Measurements from ENCODE around the gene KRT38.

Gene KRT38

DNA sequence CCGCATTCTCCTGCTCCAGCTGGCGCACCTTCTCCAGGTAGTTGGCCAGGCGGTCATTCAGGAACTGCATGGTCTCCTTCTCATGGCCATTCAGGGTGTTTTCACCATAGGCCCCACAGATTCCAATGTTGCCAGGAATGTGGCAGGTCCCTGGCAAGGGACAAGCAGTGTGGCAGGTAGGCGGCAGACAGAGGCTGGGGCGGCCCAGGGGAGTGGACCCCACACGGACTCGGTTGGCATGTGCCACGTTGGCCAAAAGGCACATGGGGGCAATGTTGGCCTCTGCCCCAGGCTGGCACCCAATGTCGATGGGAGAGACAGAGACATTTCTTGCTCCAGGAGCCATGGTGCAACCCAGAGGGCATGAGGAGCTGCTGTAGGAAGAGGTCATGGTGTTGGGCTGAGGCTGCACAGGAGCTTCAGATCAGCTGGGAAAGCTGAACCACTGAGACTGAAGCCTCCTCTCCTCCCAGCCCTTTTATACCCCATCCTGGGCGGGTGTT is at the start of gene KRT38:
KRT38 (minus strand) TSS at position 453 of the 503 bp plus-strand sequence; CDS start at position 391, 62 bp downstream.
- DNase-seq: no peak

DNA sequence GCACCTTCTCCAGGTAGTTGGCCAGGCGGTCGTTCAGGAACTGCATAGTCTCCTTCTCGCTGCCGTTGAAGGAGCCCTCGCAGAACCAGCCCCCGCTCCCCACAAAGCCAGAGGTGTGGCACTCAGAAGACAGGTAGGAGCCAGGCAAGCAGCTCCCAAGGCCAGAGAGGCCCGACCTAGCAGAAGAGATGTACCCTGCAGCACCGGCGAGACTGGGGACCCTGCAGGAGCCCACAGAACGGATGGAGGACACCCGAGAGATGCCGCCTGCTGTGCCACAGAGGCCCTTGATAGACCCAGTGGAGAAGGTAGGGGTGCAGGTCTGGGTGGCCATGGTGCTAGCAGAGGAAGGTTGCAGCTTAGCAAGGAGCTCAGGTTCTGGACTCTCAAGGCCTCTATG is 48.7 kb upstream of the KRT38 start, which contains the start of gene KRT36:
KRT36 (minus strand) TSS at position 380 of the 400 bp plus-strand sequence; CDS start at position 334, 46 bp downstream.
- no peak for DNase-seq

DNA sequence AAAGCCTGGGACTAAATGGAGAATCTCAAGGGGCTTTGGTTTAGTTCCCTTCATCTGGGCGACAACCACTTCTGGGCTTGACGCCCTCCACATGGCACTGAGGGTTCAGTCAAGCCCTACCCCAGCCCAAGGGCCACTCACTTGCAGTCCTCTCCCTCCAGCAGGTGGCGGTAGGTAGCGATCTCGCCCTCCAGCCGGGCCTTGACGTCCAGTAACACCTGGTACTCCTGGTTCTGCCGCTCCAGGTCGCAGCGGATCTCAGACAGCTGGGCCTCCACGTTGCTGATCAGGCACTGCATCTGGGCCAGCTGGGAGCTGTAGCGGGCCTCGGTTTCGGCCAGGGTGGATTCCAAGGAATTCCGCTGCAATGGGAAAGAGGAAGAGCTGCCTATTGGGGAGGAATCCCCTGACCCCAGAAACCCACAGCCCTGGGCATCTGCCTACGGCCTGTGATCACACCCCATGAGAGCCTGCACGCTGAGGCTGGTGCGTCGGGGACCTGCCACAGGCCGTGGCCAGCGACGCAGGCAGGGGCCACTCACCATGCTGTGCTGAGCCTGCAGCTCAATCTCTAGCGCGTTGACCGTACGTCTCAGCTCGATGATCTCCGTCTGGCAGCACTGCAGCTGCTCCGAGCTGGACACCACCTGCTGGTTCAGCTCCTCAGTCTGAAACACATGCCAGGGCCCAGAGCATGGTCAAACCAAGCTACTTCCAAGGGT is 46.2 kb upstream of the KRT38 start:
- peak; percentile 78 for DNase-seq

DNA sequence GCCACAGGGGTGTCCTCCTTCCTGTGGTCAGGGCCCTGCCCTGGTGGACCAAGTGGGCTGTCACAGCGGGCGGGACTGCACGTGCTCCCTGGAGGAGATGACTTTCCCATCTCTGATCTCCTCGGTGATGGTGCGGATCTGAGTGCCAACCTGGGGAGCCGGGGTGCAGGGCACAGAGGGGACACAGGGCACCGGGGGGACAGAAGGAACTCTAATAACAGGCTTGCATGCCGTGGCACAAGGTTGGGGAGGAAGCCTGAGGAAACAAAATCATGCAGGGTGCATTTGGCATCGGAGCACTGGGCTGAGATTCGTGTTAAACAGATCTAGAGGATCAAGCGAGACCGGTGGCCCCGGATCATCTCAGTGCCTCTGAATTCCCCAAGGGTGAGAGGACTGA is 45.5 kb upstream of the KRT38 start:
- no peak for DNase-seq

DNA sequence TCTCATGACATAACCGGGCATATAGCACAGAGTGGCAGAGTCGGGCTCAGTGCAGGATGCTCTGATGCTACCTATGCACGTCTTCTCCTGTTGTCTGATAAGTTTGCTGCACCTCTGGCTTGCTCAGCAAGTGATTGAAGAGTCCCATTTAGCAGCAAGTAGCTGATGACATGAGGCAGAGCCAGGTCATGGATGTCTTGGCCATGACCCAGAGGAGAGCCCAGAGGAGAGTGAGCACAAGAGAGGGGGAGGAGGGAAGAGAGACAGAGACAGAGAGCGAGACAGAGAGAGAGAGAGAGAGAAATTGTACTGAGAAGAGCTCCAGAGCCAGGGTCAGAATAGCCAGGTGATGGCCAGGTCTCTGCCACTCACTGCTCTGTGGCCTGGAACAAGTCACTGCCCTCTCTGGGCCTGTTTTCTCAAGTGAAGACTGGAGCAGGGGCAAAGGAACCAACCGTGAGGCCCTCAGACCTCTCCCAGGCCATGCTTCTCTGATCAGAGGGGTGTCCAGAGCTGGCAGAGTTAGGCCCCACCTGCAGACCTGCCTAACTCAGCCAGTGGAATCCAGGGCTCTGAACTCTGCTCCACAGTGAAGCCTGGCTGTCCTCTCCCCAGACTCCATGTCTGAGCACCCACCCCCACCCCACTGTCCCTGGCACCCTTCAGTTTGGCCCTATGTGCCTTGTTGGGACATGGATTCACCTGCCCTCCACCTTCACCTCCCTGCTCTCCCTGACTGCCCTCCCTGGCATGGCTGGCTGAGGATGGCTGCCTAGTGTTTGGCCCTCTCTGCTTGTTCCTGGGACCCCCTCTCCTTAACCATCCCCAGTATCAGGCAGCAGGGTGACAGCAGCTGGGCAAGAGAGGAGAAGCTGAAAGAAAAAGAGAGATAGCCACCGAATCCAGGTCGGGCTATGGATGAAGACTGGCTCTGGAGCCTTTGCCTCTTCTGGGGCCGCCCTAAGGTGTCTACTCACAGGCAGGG is 44.4 kb upstream of the KRT38 start:
- no peak for DNase-seq

DNA sequence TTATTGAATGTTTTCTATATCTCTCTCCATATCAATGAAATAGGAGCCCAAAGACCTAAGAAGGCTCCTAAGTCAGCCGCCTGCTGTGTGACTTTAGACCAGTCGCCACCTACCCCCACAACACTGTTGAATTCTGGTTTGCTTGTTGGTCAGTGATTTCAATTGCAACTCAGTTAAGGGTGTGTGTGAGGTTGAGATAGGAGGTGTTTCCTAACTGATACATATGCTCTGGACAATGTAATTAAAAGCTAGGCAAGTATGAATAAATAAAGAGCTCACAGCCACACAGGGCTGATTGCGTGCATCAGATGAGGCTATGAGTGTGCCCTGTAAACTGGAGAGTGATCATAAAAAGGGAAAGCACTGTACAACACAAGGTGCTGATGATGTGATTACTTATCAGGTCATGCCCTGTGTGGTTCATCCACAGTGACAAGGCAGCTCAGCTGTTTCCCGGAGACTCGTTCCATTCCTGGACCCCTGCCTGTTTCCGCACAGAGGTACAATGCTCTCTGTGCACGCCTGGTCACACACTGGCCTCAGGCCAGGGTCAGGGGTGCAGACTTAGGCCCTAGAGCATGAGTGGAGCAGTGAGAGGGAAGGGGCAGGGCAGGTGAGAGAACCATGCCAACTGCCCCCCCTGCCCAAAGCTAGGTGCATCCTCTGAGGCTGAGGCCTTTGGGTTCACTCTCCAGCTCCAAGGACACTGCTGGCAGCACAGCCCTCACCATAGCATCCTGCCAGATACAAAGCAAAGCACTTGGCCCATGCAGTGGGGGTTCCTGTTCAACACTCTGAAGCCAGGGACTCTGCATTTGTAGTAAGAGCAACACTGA is 43.4 kb upstream of the KRT38 start:
- DNase-seq: no peak

DNA sequence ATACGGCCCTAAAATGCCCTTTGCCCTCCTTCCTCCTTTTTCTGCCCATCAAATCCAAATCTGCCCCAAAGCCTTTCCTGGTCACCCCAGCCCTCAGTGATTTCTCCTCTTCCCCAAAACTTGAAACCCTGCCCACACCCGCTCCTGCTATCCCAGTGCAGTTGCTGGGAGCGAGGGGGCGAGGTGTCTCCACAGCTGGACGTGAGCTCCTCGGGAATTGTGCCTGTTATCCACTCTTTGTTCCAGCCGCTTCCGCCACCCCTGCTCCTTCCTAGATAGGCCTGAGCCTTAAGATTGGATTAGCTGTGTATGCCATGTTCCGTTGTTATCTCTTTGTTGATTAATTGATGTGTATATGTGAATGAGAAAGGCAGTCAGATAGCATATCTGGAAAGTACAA is 42.7 kb upstream of the KRT38 start:
- DNase-seq: no peak

DNA sequence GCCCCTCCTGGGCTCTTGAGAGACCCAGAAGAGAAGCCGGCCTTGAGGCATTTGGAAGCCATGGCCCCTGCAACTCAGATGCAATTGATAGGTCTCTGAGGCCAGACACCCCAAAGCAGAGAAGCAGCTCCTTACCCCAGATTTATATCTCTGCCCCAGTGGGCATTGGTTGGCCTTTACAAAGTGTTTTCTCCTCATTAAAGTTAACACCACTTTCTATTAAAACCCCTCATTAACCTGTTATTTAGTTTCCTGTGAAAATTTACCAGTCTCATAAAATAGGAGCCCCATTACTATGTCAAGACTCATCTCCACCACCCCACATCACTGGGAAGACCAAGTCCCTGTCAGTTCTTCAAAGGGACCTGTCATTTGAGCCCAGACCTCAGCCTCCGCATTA is 40.3 kb upstream of the KRT38 start, which contains the start of gene KRT35:
KRT35 (minus strand) TSS at position 116 of the 400 bp plus-strand sequence; CDS start at position 62, 54 bp downstream.
- DNase-seq: no peak

DNA sequence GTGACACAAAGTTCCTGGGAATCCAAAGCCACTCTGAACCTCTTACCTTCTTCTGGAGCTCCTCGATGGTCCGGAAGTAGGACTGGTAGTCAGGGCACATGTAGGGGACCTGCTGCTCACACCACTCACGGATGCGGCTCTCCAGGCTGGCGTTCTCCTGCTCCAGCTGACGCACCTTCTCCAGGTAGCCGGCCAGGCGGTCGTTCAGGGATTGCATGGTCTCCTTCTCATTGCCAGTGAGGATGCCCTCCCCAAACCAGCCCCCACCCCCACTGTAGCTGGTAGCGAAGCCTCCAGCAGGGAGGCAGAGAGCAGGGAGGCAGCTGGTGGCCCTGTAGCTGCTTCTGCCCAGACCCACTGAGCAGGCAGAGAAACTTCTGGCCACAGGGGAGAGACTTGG is 39.8 kb upstream of the KRT38 start:
- DNase-seq: no peak

DNA sequence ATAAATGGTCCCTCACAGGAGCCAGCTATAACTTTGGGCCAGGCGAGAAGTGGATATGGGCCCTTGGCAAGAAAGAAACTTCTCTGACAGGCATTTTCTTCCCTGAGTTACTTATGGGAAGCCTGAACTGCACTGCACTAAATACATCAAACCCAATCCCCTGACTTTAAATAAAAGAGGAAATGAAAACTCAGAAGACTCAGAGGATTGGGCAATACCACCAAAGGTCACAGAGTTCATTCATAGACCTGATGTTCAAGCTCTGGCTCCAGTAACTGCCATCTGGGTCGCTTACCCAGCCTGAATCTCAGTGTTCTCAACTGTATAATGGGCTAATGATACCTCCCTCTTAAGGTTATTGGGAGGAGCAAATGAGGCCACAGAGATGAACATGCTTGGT is 39.4 kb upstream of the KRT38 start:
- DNase-seq: no peak

DNA sequence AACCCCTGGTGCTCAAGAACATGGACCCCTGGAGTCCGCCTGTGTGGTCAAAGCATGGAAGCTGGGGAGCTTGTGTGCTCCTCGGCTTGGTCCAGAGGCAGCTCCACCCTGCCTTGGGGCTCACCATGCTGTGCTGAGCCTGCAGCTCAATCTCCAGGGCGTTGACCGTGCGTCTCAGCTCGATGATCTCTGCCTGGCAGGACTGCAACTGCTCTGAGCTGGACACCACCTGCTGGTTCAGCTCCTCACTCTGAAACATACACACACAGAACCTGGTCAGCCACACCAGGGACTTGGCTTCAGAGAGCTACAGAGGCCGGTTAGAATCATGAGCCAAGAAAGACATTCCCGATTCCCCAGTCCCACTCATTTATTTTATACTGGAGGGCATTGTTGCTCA is 37.5 kb upstream of the KRT38 start:
- no peak for DNase-seq

DNA sequence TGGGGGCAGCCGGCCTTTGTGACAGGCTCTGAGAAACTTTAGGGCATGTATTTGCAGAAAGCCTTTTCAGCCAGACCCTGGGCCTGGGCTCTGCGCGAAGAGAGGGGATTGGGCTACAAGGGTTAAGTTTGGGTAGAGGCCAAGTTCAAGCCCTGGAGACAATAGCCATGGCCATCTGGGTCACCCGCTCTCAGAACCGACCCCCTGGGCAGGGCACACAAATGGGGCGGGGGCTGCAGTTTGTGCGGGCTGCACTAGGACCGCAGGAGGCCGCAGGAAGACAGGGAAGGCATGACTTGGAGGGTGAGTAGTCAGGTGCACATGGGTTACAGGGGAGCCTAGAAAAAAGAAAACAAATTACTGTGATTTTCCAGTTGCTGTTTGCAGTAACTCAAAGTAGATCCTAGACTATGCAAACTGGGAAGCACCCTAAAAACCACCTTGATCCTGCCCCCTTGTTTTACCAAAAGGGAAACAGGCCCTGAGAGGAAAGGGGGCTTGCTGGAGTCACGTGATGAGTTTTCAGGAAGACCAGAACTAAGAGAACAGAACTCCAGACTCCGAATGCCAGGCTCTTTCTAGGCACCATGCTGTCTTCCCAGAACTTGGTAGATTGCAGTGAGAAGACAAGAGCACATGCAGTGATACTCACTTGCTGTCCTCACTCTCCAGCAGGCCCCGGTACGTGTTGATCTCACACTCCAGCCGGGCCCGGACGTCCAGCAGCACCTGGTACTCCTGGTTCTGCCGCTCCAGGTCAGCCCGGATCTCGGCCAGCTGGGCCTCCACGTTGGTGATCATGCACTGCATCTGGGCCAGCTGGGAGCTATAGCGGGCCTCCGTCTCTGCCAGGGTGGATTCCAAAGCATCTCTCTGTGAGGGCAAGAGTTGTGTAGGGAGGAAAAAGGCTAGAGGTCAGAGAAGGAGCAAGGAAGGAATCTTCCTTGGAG is 36.4 kb upstream of the KRT38 start:
- DNase-seq: no peak

DNA sequence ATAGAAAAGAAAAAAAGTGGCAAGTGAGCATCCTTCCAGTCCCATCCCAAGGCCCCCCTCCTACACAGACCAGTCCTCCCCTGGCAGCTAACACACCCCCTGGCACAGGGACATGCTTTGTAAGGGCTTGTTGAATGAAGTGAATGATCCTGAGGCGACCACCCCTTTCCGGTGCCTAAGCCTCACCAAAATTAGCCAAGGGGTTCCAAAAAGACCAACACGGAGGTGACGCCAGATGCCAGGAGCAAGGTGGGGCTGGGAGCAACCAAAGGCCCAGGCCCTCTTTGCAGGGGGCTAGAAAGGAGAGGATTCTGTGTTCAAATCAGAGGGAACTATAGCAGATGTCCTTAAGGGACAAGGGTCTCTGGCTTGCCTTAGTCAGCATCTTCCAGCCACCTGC is 34.6 kb upstream of the KRT38 start:
- DNase-seq: no peak

DNA sequence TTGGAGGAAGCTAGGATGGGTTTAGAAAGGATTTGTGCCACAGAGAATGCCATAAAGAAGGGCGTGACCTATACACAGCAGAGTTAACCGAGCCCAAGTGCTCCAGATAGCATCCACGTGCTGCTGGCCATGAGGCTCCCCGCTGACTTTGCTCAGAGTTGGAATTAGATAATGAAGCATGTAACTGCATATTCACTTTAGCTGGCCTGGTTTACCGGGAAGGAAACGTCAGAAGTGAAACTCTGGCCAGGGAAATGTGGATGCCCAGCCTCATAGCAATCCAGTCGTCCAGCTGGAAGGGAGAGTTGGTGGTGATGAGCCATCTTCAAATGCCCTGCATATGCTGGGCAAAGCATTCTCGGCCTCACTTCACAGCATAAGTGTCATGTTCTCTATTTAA is 34.1 kb upstream of the KRT38 start:
- no peak for DNase-seq

DNA sequence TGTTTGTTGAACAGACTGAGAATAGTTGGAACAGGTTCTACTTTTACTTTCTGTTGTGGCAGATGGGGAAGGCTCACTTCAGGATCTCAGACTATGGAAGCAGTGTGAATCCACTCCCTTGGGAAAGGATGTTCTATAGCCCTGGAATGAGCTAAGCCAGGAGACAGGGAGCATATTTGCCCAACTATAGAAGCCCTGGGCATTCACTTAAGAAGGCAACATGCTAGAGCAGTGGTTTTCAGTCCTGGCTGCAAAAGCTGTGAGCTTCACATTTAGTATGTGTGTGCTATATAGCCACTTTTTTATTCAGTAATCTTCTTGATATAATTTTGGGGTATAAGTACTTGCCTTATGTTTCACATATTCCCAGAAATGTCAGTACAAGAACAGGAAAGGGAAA is 27.6 kb upstream of the KRT38 start:
- DNase-seq: no peak

DNA sequence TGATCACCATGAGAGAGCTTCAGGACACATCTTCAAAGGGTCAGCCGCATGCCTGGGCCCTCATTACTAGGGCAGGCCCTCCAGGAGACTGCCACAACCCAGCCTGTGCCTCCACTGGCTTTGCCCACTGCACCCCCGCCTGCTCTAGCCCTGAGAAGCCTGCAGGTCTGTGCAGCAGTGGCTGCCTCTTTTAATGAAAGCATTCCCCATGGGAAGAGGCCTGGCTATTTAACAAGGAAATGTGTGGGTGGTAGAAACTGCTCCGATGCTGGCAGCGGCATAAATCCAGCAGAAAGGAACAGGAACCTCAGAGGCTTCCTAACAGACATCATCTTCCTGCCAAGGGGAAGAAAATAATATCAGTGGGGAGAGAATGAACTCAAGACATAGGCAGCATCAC is 26.8 kb upstream of the KRT38 start:
- no peak for DNase-seq

DNA sequence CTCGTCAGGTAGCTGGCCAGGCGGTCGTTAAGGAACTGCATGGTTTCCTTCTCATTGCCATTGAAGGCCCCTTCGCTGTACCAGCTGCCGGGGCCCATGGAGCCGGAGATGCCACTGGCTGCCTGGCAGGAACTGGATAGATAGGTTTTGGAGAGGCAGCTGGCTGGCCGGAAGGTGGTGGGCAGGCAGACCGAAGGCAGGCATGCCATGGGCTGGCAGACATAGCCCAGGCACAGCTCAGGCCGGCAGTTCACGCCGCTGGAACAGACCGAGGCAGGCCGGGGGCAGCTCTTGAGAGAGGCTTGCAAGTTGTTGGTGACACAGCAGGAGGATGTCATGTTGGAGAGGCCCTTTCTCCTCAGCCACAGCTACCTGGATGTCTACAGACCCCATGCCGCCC is 26.2 kb upstream of the KRT38 start, which contains the start of gene KRT32:
KRT32 (minus strand) TSS at position 399 of the 400 bp plus-strand sequence; CDS start at position 338, 61 bp downstream.
- DNase-seq: peak; percentile 52

DNA sequence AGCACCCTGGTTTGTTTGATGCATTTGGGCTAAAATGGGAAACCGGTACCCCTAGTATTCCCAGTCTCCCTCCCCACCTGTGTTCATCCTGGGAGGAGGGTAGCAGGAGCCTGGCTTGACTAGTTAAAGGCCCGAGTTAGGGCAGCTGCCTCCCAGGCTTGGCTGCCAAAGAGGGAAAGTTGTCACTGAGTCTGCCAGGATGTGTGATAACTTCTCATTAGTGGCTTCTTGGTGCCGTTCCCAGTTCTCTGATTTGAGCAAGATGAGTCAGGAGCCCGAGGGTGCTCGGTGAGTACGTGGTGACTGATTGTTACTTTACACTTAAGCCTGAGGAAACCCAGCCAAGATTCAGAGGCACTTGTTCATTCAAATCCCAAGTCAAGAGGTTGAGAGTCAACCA is 23.9 kb upstream of the KRT38 start:
- peak; percentile 47 for DNase-seq

DNA sequence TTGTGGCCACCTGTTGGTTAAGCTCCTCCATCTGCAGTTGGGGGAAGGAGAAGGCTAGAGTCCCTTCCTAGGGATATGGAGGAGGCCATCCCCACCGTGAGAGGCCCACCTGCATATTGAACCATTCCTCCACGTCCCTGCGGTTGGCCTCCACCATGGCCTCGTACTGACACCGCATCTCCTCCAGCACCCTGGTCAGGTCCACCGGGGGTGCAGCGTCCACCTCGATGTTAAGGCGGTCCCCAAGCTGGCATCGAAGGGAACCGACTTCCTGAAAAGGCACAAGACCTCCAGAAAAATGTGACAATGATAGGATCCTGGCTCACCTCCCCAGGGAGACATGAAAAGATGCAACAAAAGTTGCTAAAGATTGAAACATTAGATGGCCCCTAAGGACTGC is 23.4 kb upstream of the KRT38 start:
- no peak for DNase-seq

DNA sequence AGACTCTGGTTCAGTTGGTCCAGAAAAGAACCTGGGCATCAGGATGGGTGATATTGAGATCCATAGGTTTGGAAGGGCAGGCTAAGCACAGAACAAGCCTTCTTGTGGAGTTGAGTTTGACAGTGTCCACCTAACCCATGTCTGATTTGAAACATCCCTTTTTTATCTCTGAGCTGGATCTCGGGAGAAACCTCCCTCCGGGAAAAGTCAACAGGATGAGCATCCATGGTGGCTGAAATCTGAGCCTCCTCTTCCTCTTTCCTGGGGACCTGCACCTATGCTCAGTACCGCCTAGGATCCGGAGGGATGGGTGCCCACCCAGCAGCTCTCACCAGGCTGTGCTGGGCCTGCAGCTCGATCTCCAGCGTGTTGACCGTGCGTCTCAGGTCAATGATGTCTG is 23.0 kb upstream of the KRT38 start:
- no peak for DNase-seq

DNA sequence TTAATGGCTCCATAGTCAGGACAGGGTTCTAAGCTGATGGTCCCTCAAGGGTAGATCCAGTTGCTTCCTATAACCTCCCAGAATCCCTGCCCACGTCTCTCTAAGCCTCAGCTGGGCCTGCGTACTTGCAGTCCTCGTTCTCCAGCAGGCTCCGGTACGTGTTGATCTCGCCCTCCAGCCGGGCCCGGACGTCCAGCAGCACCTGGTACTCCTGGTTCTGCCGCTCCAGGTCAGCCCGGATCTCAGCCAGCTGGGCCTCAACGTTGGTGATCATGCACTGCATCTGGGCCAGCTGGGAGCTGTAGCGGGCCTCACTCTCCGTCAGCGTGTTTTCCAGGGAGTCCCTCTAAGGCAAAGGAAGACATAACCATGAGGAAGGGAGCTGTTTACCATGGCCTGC is 21.9 kb upstream of the KRT38 start:
- no peak for DNase-seq
